HL-60 (cell line): ENCODE measurements around the gene ARID3C.

Experiments used
- DNase-seq, 2 experiments: peaks; one replicate each; pipeline ENCODE4 v3.0.0-alpha.2; 2010 to 2020; ENCODE audit warnings: low read depth in 1 of 2, low spot score in 1 of 2
- H3K27ac ChIP-seq: fragments of 250-450 bp; sonication (Bioruptor Pico); replicated peaks from 2 replicates; pipeline ENCODE4 v1.5.1; 2020; ENCODE audit warnings: mild to moderate bottlenecking, moderate library complexity
- H3K27me3 ChIP-seq: fragments of 250-450 bp; sonication (Bioruptor Pico); 2 replicates; pipeline ENCODE4 v1.5.1; 2021; ENCODE audit warnings: mild to moderate bottlenecking, moderate library complexity; ENCODE audit not compliant: insufficient read depth, poor library complexity, severe bottlenecking
- H3K4me3 ChIP-seq: replicated peaks from 2 replicates; pipeline ENCODE4 v1.5.1; 2011; ENCODE audit warnings: mild to moderate bottlenecking, control low read depth, low read length; ENCODE audit not compliant: insufficient read depth
- GABPA ChIP-seq: IDR thresholded peaks from 2 replicates; pipeline ENCODE4 v1.6.1; 2012; ENCODE audit warnings: low read depth
- POLR2AphosphoS5 ChIP-seq: IDR thresholded peaks from 2 replicates; pipeline ENCODE4 v1.6.1; 2012; ENCODE audit warnings: low read depth
- REST ChIP-seq: IDR thresholded peaks from 2 replicates; pipeline ENCODE4 v1.6.1; 2012; ENCODE audit warnings: low read depth; ENCODE audit not compliant: insufficient replicate concordance
- SPI1 ChIP-seq: IDR thresholded peaks from 2 replicates; pipeline ENCODE4 v1.6.1; 2012; ENCODE audit warnings: low read depth, mild to moderate bottlenecking, borderline replicate concordance
- TF ChIP-seq, protein P1 (sequence below): IDR thresholded peaks from one replicate; pipeline ENCODE4 v1.5.1; 2011; ENCODE audit warnings: low read length, control low read depth, inconsistent platforms; ENCODE audit not compliant: insufficient read depth

The ARID3C gene

DNA sequence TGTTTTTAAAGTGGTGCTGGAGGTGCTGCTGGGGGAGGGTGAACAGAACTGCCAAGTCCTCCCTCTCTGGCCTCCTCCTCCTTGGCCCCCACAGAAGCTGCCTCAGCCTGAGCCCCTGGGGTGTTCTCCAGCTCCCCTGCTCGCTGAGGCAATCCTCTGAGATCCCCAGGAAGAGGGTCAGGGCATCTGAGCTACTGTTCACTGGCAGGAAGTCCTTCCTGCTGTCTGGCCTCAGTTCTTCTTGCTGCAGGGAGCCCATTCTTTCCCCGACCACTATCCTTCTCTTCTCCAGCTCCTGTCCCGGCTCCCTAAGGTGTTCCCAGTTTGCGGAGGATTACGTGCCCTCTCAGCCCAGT is 49.1 kb downstream of the ARID3C start:
- Histone ChIP-seq H3K27ac (no peak overlapping the region), H3K27me3 (peaks cover 48% of the 10 kb centered on the region), H3K4me3 (no peak overlapping the region)
- TF ChIP-seq, protein P1, sequence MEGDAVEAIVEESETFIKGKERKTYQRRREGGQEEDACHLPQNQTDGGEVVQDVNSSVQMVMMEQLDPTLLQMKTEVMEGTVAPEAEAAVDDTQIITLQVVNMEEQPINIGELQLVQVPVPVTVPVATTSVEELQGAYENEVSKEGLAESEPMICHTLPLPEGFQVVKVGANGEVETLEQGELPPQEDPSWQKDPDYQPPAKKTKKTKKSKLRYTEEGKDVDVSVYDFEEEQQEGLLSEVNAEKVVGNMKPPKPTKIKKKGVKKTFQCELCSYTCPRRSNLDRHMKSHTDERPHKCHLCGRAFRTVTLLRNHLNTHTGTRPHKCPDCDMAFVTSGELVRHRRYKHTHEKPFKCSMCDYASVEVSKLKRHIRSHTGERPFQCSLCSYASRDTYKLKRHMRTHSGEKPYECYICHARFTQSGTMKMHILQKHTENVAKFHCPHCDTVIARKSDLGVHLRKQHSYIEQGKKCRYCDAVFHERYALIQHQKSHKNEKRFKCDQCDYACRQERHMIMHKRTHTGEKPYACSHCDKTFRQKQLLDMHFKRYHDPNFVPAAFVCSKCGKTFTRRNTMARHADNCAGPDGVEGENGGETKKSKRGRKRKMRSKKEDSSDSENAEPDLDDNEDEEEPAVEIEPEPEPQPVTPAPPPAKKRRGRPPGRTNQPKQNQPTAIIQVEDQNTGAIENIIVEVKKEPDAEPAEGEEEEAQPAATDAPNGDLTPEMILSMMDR = no peak
- TF ChIP-seq REST (no peak), POLR2AphosphoS5 (no peak), GABPA (no peak), SPI1 (no peak)
- no peak for DNase-seq

GRCh38 chr9:34579104-34579807 is 49.6 kb downstream of the ARID3C start:
- no peak for DNase-seq
- Histone ChIP-seq H3K27me3 (peaks cover 53% of the 10 kb centered on the region), H3K4me3 (no peak overlapping the region)

More at GRCh38 chr9:34579104-34579807, 49.6 kb downstream of the ARID3C start:
- H3K27ac ChIP-seq = no peak overlapping the region
- no peak for TF ChIP-seq POLR2AphosphoS5
- TF ChIP-seq SPI1 = no peak
- TF ChIP-seq GABPA = no peak
- TF ChIP-seq, protein P1 = no peak
- no peak for TF ChIP-seq REST
